ENCODE data around the gene GPR27. TPM values are rescaled to one million over a fixed set of nuclear protein-coding genes. Genes with fewer than 3 reads are reported as not detected.
A peak's percentile ranks its signal among the peaks of the same experiment; 100 is the strongest.

GPR27 gene
- total RNA-seq, 1 experiment from 2014 or later = 15.5 TPM

DNA sequence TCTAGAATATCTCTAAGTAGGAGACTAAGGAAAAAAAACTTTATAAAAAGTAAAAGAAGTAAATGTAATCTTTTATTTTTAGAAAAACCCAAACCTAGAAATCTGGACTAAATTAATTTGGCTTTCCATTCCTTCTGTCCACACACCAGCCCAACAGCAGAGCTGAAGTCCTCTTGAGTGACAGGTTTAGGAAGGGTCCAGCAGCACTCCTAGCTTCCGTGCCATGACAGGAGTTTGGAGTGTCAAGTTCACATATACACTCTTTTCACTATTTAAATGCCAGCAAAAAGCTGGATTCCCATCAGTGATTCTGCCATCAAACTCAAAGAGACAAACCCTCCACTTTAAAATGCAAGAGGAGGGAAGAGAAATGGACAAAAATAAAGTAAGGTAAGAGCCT is 18.2 kb downstream of the GPR27 start:
- no peaks in the 10 kb centered on the region for H3K79me2 ChIP-seq (ENCODE audit: insufficient read depth, low read length)
- H2AK5ac ChIP-seq (ENCODE audit: insufficient read length, low read length) = no peak overlapping the region
- no peak overlapping the region for H4K91ac ChIP-seq (ENCODE audit: insufficient read length, low read depth, low read length)
- no peaks in the 10 kb centered on the region for H3K9me3 ChIP-seq (ENCODE audit: control insufficient read depth, low read depth, low read length)
- no peak overlapping the region for H3K18ac ChIP-seq (ENCODE audit: insufficient read length, low read depth, low read length)
- Mint-ChIP-seq H3K9me3 (no peaks in the 10 kb centered on the region), H3K4me1 (peaks cover 35 to 39% of the 10 kb centered on the region in 2 experiments), H3K4me3 (no peak overlapping the region; a peak in 1 of 5 replicates), H3K27me3 (ENCODE audit: low read depth) (peaks cover 2% of the 10 kb centered on the region), H3K36me3 (ENCODE audit: insufficient read depth in 1 of 3, low read depth in 3 of 3) (no peaks in the 10 kb centered on the region), H3K27ac (no peak overlapping the region)
- H4K5ac ChIP-seq (ENCODE audit: insufficient read length, low read depth, low read length) = no peak overlapping the region
- H3K9ac ChIP-seq (ENCODE audit: extremely low read depth, insufficient read length, low read length) = no peak overlapping the region
- no peak overlapping the region for H3K23ac ChIP-seq (ENCODE audit: insufficient read length, low read depth, low read length)
- no peak overlapping the region for H3K4ac ChIP-seq (ENCODE audit: low read depth, low read length)
- TF ChIP-seq, protein P1, sequence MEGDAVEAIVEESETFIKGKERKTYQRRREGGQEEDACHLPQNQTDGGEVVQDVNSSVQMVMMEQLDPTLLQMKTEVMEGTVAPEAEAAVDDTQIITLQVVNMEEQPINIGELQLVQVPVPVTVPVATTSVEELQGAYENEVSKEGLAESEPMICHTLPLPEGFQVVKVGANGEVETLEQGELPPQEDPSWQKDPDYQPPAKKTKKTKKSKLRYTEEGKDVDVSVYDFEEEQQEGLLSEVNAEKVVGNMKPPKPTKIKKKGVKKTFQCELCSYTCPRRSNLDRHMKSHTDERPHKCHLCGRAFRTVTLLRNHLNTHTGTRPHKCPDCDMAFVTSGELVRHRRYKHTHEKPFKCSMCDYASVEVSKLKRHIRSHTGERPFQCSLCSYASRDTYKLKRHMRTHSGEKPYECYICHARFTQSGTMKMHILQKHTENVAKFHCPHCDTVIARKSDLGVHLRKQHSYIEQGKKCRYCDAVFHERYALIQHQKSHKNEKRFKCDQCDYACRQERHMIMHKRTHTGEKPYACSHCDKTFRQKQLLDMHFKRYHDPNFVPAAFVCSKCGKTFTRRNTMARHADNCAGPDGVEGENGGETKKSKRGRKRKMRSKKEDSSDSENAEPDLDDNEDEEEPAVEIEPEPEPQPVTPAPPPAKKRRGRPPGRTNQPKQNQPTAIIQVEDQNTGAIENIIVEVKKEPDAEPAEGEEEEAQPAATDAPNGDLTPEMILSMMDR (conservative IDR thresholded peaks at IDR 0.05) = no peak
- H2BK20ac ChIP-seq (ENCODE audit: low read depth, low read length, poor library complexity, severe bottlenecking) = no peak overlapping the region
- no peaks in the 10 kb centered on the region for H3K23me2 ChIP-seq (ENCODE audit: insufficient read length, low read depth, low read length, poor library complexity, severe bottlenecking)
- H2AFZ ChIP-seq (ENCODE audit: low read length) = no peak overlapping the region
- no peaks in the 10 kb centered on the region for H4K20me1 ChIP-seq (ENCODE audit: control insufficient read depth, insufficient read depth, insufficient read length)
- no peak overlapping the region for H3K27ac ChIP-seq (ENCODE audit: insufficient read length, low read depth, low read length)
- no peak overlapping the region for H2BK120ac ChIP-seq (ENCODE audit: low read depth, low read length, poor library complexity, severe bottlenecking)
- WGBS (ENCODE audit: extremely low coverage, insufficient read length, low lambda C conversion rate) = no CpG with 5 or more reads among the region's 1 CpG
- peak overlapping the region; percentile 24 for H3K4me2 ChIP-seq (ENCODE audit: insufficient read depth, insufficient read length, low read length)
- H2BK5ac ChIP-seq (ENCODE audit: insufficient read length, low read length) = no peak overlapping the region
- DNase-seq = no peak
- no peak overlapping the region for H3K56ac ChIP-seq (ENCODE audit: insufficient read length, low read depth, low read length)
- peaks cover 7% of the 10 kb centered on the region for H3K4me1 ChIP-seq (ENCODE audit: insufficient read depth, low read length)
- no peaks in the 10 kb centered on the region for H3K79me1 ChIP-seq (ENCODE audit: insufficient read depth, low read depth, low read length, poor library complexity, severe bottlenecking)
- no peak overlapping the region for H2BK15ac ChIP-seq (ENCODE audit: low read depth, low read length)
- no peak overlapping the region for H2BK12ac ChIP-seq (ENCODE audit: insufficient read length, low read depth, low read length)
- H3K27me3 ChIP-seq (ENCODE audit: insufficient read depth, low read length) = no peaks in the 10 kb centered on the region
- H3T11ph ChIP-seq (ENCODE audit: low read length) = no peak overlapping the region
- H4K8ac ChIP-seq (replicated peaks; ENCODE audit: insufficient read length, low read depth, low read length) = no peak overlapping the region
- no peak overlapping the region for H3K14ac ChIP-seq (ENCODE audit: insufficient read depth, low read length)

All from H9 (cell line).